Measurements from ENCODE around the gene ZCCHC24.

- TF ChIP-seq POLR2A (IDR thresholded peaks at IDR 0.05) (no peak), CTCF (IDR thresholded peaks at IDR 0.05) (no peak)
Measured at GRCh38 chr10:79352035-79352877, 93.2 kb downstream of the ZCCHC24 start.
